Activated CD4-positive, alpha-beta T cell treated with anti-CD3 and anti-CD28 coated beads, Interleukin-2, amount 10 ng/mL, durations not matched to agents 7 days and 5 days (primary cell): Measurements from ENCODE around the gene ZDHHC12. TPM values are rescaled to one million over a fixed set of nuclear protein-coding genes. Genes with fewer than 3 reads are reported as not detected.

Experiments used
- CTCF ChIA-PET: fragments of 350-600 bp; sonication (Branson Sonifier 250); formaldehyde crosslinking; loops from one replicate; lab custom pipeline; 2021; ENCODE audit warnings: antibody characterized with exemption; lab: Charles Lee
- POLR2A ChIA-PET: fragments of 350-600 bp; sonication (Branson Sonifier 250); formaldehyde crosslinking; loops from one replicate; lab custom pipeline; 2021; ENCODE audit warnings: antibody characterized with exemption; lab: Charles Lee
- DNase-seq: peaks from one replicate; pipeline ENCODE4 v3.0.0-alpha.2; 2020
- H3K27ac Mint-ChIP-seq: one replicate; pipeline ENCODE4 v1.8.0; 2021; ENCODE audit warnings: mild to moderate bottlenecking, moderate library complexity, mixed read lengths
- H3K27me3 Mint-ChIP-seq: one replicate; pipeline ENCODE4 v1.8.0; 2021; ENCODE audit warnings: mixed read lengths
- H3K36me3 Mint-ChIP-seq: one replicate; pipeline ENCODE4 v1.8.0; 2021; ENCODE audit warnings: low read depth, mixed read lengths
- H3K4me1 Mint-ChIP-seq: one replicate; pipeline ENCODE4 v1.8.0; 2021; ENCODE audit warnings: mixed read lengths
- H3K4me3 Mint-ChIP-seq: one replicate; pipeline ENCODE4 v1.8.0; 2021; ENCODE audit warnings: mild to moderate bottlenecking, moderate library complexity, mixed read lengths
- H3K9me3 Mint-ChIP-seq: one replicate; pipeline ENCODE4 v1.8.0; 2021; ENCODE audit warnings: mixed read lengths
- total RNA-seq, 2 experiments: library from RNA; stranded (reverse); gene quantifications; one replicate each; pipeline ENCODE4 v1.2.3, GENCODE V29; 2021

The ZDHHC12 gene, protein sequence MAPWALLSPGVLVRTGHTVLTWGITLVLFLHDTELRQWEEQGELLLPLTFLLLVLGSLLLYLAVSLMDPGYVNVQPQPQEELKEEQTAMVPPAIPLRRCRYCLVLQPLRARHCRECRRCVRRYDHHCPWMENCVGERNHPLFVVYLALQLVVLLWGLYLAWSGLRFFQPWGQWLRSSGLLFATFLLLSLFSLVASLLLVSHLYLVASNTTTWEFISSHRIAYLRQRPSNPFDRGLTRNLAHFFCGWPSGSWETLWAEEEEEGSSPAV
- 10 to 100 TPM; 86.3 to 91.5 TPM for total RNA-seq

GRCh38 chr9:128723866-128724743 lies at the start of gene ZDHHC12:
ZDHHC12 (minus strand) TSS chr9:128724127; CDS start chr9:128724093, 34 bp downstream.
- Mint-ChIP-seq H3K36me3 (peaks cover 15% of the 10 kb centered on the region), H3K9me3 (no peaks in the 10 kb centered on the region), H3K27ac (peak within 1 kb of the TSS; percentile 94), H3K4me1 (peaks cover 53% of the 10 kb centered on the region), H3K4me3 (peak within 1 kb of the TSS; percentile 94), H3K27me3 (no peaks in the 10 kb centered on the region)
- DNase-seq, result peak; percentile 100
- CTCF ChIA-PET, result interaction anchor here (0.6 to 1.8 kb wide), 7 partner anchors 9 to 412 kb away, joined by 3 to 11 read pairs (median 4); partner anchors contain the start of gene PKN3
- POLR2A ChIA-PET, result interaction anchor here (0.6 to 0.9 kb wide), 2 partner anchors 171 to 677 kb away, joined by 3 to 4 read pairs; no protein-coding TSS in a partner anchor

DNA sequence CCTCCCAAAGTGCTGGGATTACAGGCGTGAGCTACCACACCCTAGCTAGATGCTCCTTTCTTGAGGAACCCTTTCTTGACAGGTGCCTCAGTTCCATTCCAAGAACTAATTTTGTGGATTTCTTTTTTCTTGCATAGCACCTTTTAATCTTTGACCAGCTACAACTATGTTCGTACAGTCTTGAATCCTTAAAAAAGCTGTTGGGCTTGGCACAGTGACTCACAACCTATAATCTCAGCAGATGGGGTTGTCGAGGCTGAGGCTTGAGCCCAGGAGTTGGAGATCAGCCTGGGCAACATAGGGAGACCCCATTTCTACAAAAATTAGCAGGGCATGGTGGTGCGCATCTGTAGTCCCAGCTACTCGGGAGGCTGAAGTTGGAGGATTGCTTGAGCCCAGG lies 49.1 kb upstream of the ZDHHC12 start:
- CTCF ChIA-PET, result interaction anchor here (0.6 to 2.6 kb wide), 4 partner anchors 9 to 576 kb away, joined by 3 to 5 read pairs (median 4); no protein-coding TSS in a partner anchor
- Mint-ChIP-seq H3K27me3 (no peaks in the 10 kb centered on the region), H3K36me3 (peaks cover 5% of the 10 kb centered on the region), H3K4me1 (peaks cover 21% of the 10 kb centered on the region), H3K4me3 (peak overlapping the region; percentile 88), H3K27ac (peak overlapping the region; percentile 99), H3K9me3 (no peaks in the 10 kb centered on the region)
- no peak for DNase-seq
- POLR2A ChIA-PET, result no interaction called here

- H3K4me3 Mint-ChIP-seq, result peak within 1 kb of the TSS; percentile 88
- peak within 1 kb of the TSS; percentile 99 for H3K27ac Mint-ChIP-seq
- peak; percentile 94 for DNase-seq
- no peaks in the 10 kb centered on the region for H3K9me3 Mint-ChIP-seq
- peaks cover 21% of the 10 kb centered on the region for H3K4me1 Mint-ChIP-seq
- ChIA-PET CTCF (interaction anchor here (1.0 to 2.6 kb wide), 3 partner anchors 11 to 118 kb away, joined by 4 to 6 read pairs (median 5); partner anchors contain the start of gene ENDOG), POLR2A (no interaction called here)
- H3K27me3 Mint-ChIP-seq, result no peaks in the 10 kb centered on the region
- peaks cover 5% of the 10 kb centered on the region for H3K36me3 Mint-ChIP-seq
These were observed 48.0 kb upstream of the ZDHHC12 start, which contains the start of gene ZER1 for GRCh38 chr9:128771745-128772519. ZER1 (minus strand) TSS chr9:128771927; CDS start chr9:128755565, 16,362 bp downstream.

DNA sequence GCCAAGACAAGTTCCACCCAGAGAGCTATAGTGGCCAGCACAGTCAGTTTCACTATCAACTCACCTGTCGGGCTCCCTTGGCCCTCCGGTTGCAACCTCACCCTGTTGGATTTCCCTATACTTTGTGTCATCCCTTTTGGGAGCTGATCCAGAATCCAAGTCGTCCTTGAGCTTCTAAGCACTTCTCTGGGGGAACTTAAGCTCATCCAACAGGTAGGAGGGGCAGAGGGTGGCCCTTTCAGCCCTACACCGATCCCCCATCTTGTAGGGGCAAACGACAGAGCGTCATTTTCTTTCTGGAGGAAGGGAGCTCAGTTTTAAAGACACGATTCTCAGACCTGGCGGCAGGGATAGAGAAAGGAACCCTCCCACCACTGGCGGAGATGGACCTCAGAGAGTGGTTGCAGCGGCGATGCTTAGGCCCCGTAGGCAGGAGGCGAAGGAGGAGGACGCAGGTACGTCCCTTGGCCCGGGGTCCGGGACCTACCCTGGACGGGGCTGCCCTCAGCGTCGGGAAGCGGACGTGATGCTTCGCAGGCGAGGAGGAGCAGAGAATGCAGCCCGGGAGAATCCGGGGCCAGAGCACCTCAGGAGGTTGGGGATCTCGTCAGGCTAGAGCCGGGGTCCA lies 47.3 kb upstream of the ZDHHC12 start:
- peak; percentile 33 for DNase-seq
- ChIA-PET POLR2A (no interaction called here), CTCF (interaction anchor here (0.5 to 1.4 kb wide), 5 partner anchors 22 to 127 kb away, joined by 3 to 6 read pairs (median 4); partner anchors contain the start of gene ENDOG)
- H3K27ac Mint-ChIP-seq, result peak overlapping the region; percentile 99
- H3K4me1 Mint-ChIP-seq, result peaks cover 21% of the 10 kb centered on the region
- no peaks in the 10 kb centered on the region for H3K9me3 Mint-ChIP-seq
- peak overlapping the region; percentile 88 for H3K4me3 Mint-ChIP-seq
- H3K36me3 Mint-ChIP-seq, result peaks cover 5% of the 10 kb centered on the region
- H3K27me3 Mint-ChIP-seq, result no peaks in the 10 kb centered on the region

DNA sequence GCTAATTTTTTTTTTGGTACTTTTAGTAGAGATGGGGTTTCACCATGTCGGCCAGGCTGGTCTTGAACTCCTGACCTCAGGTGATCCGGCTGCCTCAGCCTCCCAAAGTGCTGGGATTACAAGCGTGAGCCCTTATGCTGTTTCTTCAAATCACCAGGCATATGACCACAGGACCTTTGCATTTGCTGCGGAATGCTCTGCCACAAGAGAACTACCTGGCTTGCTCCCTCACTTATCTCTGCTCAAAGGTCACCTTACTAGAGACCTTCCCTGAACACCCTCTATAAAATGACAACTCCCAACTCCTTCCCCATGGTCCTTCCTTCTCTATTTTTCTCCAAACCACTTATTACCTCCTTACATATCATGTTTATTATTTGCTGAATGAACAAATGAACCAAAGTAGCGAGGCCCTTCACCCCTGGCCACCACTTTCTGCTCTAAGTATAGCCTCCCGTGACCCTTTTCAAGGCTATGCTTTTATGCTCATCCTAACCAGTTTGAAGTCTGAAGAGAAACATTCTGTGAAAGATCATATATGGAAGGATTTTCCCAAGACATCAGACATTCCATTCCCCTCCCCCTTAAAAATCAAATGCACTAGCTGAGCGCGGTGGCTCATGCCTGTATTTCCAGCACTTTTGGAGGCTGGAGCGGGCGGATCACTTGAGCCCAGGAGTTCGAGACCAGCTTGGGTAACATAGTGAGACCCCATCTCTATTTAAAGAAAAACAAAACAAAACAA lies 46.5 kb upstream of the ZDHHC12 start:
- Mint-ChIP-seq H3K4me3 (peak overlapping the region; percentile 88), H3K27me3 (no peaks in the 10 kb centered on the region), H3K27ac (peak overlapping the region; percentile 99), H3K36me3 (peaks cover 5% of the 10 kb centered on the region), H3K4me1 (peaks cover 21% of the 10 kb centered on the region), H3K9me3 (no peaks in the 10 kb centered on the region)
- CTCF ChIA-PET, result interaction anchor here (0.8 to 1.4 kb wide), 4 partner anchors 23 to 116 kb away, joined by 3 to 6 read pairs (median 4); partner anchors contain the start of gene ENDOG
- POLR2A ChIA-PET, result no interaction called here
- DNase-seq, result no peak

- Mint-ChIP-seq H3K27me3 (no peaks in the 10 kb centered on the region), H3K27ac (no peak overlapping the region), H3K4me1 (peaks cover 21% of the 10 kb centered on the region), H3K9me3 (no peaks in the 10 kb centered on the region), H3K36me3 (peaks cover 2% of the 10 kb centered on the region), H3K4me3 (no peak overlapping the region)
- ChIA-PET POLR2A (no interaction called here), CTCF (no interaction called here)
- DNase-seq, result no peak
These were observed 44.7 kb upstream of the ZDHHC12 start for GRCh38 chr9:128768606-128769005.

- no peak overlapping the region for H3K4me3 Mint-ChIP-seq
- CTCF ChIA-PET, result interaction anchor here (0.7 kb wide), 1 partner anchor 21 kb away, joined by 3 read pairs; no protein-coding TSS in a partner anchor
- H3K27me3 Mint-ChIP-seq, result no peaks in the 10 kb centered on the region
- peaks cover 2% of the 10 kb centered on the region for H3K36me3 Mint-ChIP-seq
- no peaks in the 10 kb centered on the region for H3K9me3 Mint-ChIP-seq
- no peak for DNase-seq
- POLR2A ChIA-PET, result interaction anchor here (0.7 kb wide), 1 partner anchor 19 kb away, joined by 3 read pairs; no protein-coding TSS in a partner anchor
- H3K27ac Mint-ChIP-seq, result no peak overlapping the region
- H3K4me1 Mint-ChIP-seq, result peaks cover 10% of the 10 kb centered on the region
These were observed 41.6 kb upstream of the ZDHHC12 start for GRCh38 chr9:128765499-128765898.

DNA sequence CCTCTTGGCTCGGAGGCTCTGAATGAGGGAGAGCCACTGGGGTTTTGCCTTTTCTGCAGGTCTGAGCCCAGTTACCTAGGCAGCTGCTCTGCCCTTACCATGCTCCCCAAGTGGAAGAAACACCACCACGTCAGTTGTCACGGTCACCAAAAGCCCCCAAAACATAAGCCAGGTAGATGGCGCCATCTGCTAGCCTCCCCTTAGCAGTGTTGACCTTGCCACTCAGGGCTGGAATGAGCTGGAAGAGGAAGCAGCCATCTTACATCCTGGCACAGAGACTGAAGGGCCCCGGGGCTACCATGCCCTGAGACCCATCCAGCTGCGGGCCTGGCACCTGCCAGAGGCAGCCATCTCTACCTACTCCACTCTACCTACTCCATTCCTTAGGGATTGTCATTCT lies 40.4 kb upstream of the ZDHHC12 start:
- Mint-ChIP-seq H3K36me3 (no peaks in the 10 kb centered on the region), H3K9me3 (no peaks in the 10 kb centered on the region), H3K27ac (no peak overlapping the region), H3K4me3 (no peak overlapping the region), H3K27me3 (no peaks in the 10 kb centered on the region), H3K4me1 (peaks cover 2% of the 10 kb centered on the region)
- CTCF ChIA-PET, result interaction anchor here (0.7 kb wide), 1 partner anchor 978 kb away, joined by 3 read pairs; no protein-coding TSS in a partner anchor
- DNase-seq, result no peak
- POLR2A ChIA-PET, result interaction anchor here (0.6 kb wide), 1 partner anchor 529 kb away, joined by 3 read pairs; no protein-coding TSS in a partner anchor

GRCh38 chr9:128762671-128763449 lies 38.9 kb upstream of the ZDHHC12 start:
- Mint-ChIP-seq H3K4me1 (no peaks in the 10 kb centered on the region), H3K27me3 (no peaks in the 10 kb centered on the region), H3K4me3 (no peak overlapping the region), H3K27ac (peak overlapping the region; percentile 52), H3K9me3 (no peaks in the 10 kb centered on the region), H3K36me3 (no peaks in the 10 kb centered on the region)
- POLR2A ChIA-PET, result no interaction called here
- no peak for DNase-seq
- CTCF ChIA-PET, result no interaction called here

- no peak overlapping the region for H3K27ac Mint-ChIP-seq
- H3K9me3 Mint-ChIP-seq, result no peaks in the 10 kb centered on the region
- no peaks in the 10 kb centered on the region for H3K4me1 Mint-ChIP-seq
- no peaks in the 10 kb centered on the region for H3K27me3 Mint-ChIP-seq
- no peaks in the 10 kb centered on the region for H3K36me3 Mint-ChIP-seq
- ChIA-PET CTCF (interaction anchor here (0.6 to 0.8 kb wide), 2 partner anchors 18 to 68 kb away, joined by 3 to 7 read pairs; no protein-coding TSS in a partner anchor), POLR2A (interaction anchor here (0.7 kb wide), 1 partner anchor 60 kb away, joined by 4 read pairs; no protein-coding TSS in a partner anchor)
- DNase-seq, result no peak
- no peak overlapping the region for H3K4me3 Mint-ChIP-seq
These were observed 33.7 kb upstream of the ZDHHC12 start for GRCh38 chr9:128757602-128758001.
